GM21526 (cell line): Measurements from ENCODE around the gene PSMB5.

Source experiments
- ATAC-seq: cut with Tn5 transposase; IDR thresholded peaks from one replicate; pipeline ENCODE4 v1.9.1; 2021; ENCODE audit warnings: moderate library complexity; ENCODE audit not compliant: unreplicated experiment, low FRiP score

PSMB5 gene

GRCh38 chr14:22996768-22997654 is 37.7 kb downstream of the PSMB5 start:
- ATAC-seq: no peak

- ATAC-seq: no peak
Observed at GRCh38 chr14:22995889-22996625, 38.6 kb downstream of the PSMB5 start.

- no peak for ATAC-seq
Observed at GRCh38 chr14:22994762-22995275, 39.9 kb downstream of the PSMB5 start.

GRCh38 chr14:22993517-22993916 is 41.2 kb downstream of the PSMB5 start:
- ATAC-seq: no peak

GRCh38 chr14:22991852-22992251 is 42.8 kb downstream of the PSMB5 start:
- ATAC-seq: no peak

GRCh38 chr14:22987291-22987690 is 47.4 kb downstream of the PSMB5 start:
- ATAC-seq: no peak

GRCh38 chr14:22986508-22987054 is 48.1 kb downstream of the PSMB5 start:
- ATAC-seq: no peak

GRCh38 chr14:22985894-22986507 is 48.7 kb downstream of the PSMB5 start:
- no peak for ATAC-seq

GRCh38 chr14:22984959-22985658 is 49.6 kb downstream of the PSMB5 start:
- no peak for ATAC-seq

- no peak for ATAC-seq
Observed at GRCh38 chr14:22982477-22983245, 52.0 kb downstream of the PSMB5 start, which contains the start of gene AJUBA. Gene AJUBA (minus strand): TSS chr14:22982551. CDS start chr14:22982266, 285 bp downstream.

GRCh38 chr14:22981876-22982476 is 52.7 kb downstream of the PSMB5 start:
- no peak for ATAC-seq

- no peak for ATAC-seq
Observed at GRCh38 chr14:22981090-22981875, 53.4 kb downstream of the PSMB5 start.

- ATAC-seq: no peak
Observed at GRCh38 chr14:22980672-22981089, 54.0 kb downstream of the PSMB5 start.

- ATAC-seq: no peak
Observed at GRCh38 chr14:22979748-22980392, 54.8 kb downstream of the PSMB5 start.

- no peak for ATAC-seq
Observed at GRCh38 chr14:22978981-22979671, 55.6 kb downstream of the PSMB5 start.

- ATAC-seq: no peak
Observed at GRCh38 chr14:22978487-22978837, 56.2 kb downstream of the PSMB5 start.
